Measurements from ENCODE around the gene HIVEP3.

- no peak for TF ChIP-seq CTCF (conservative IDR thresholded peaks at IDR 0.05; ENCODE audit: low read depth, low read length)
- TF ChIP-seq EZH2 (IDR thresholded peaks at IDR 0.05; ENCODE audit: borderline replicate concordance, low read depth, low read length, poor library complexity, severe bottlenecking), result no peak
These were observed 99.7 kb downstream of the HIVEP3 start for GRCh38 chr1:41819069-41819468.
